HG03159 (cell line): Measurements from ENCODE around the gene ASPN.
A peak's percentile ranks its signal among the peaks of the same experiment; 100 is the strongest.
"Not testable (repeated sequence)": the region's sequence is repeated elsewhere in the genome, so short reads cannot be mapped to it uniquely, and the experiment has no call there.

ENCODE experiments used
- ATAC-seq: cut with Tn5 transposase; IDR thresholded peaks from one replicate; pipeline ENCODE4 v1.9.1; 2021; ENCODE audit warnings: mild to moderate bottlenecking, moderate library complexity; ENCODE audit not compliant: unreplicated experiment

Gene ASPN

DNA sequence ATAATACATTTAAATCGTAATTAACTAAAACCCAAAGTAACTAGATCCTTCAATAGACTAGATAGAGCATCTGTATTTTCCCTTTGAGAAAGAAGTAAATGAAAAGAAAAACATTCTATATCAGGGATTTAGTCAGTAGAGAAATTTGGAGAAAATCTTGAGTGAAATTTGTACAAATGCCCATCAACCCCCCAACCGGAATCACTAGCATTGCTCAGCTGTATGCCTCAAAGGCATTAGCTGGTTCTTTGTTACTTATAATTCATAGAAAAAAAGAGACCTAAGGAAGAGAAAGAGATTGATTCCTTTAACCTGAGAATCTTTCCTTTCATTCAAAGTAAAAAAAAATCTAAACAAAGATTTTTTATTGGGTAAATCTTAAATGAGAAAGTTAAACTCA, 58.7 kb downstream of the ASPN start:
- no peak for ATAC-seq

DNA sequence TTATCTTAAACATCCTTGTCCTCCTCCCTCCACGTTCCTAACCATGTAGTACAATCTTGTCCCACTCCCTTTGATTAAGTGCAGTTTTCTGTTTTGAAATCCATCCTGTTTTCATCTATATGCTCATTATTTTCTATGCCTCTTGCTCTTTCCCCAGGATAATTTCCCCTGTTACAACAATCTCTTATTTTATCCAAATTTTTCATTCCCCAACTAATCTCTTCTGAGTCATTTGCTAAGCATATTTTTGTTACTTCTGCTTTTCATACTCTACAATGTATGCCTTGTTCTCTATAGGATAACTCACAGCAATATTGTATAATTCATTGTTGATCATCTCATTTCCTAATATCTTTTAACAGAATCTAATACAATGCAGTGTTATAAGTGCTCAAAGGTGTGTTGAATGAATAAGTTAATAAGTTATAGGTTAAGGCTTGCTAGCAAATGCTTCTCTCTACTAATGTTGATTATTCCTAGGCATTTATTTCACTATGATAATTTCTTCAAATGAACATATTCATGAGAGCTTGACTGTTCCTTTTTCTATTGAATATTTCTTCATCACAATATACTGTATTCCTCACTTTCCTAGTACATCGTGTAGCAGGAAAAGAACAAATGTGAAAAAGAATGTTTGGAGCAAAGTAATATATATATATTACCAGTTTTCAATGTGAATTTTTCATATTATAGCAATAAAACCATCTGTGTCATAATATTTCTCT, 59.5 kb downstream of the ASPN start:
- no peak for ATAC-seq

DNA sequence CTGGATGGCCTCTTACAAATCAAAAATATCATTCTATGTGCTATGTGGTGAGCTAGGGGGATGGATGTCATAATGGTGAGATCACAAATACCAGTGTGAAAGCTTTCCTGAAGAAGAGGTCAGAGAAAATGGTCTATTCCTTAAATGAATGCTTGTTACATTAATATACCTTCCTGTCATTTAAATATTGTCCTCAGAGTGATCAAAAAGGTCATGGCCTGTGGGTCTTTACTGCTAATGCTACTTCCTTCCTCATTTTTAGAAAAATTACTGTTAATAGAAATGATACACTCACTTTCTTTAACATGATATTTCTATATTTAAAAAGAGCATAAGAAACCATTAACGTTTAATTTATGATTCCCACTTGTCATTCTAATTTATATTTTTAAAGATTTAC, 67.7 kb downstream of the ASPN start:
- ATAC-seq = no peak

DNA sequence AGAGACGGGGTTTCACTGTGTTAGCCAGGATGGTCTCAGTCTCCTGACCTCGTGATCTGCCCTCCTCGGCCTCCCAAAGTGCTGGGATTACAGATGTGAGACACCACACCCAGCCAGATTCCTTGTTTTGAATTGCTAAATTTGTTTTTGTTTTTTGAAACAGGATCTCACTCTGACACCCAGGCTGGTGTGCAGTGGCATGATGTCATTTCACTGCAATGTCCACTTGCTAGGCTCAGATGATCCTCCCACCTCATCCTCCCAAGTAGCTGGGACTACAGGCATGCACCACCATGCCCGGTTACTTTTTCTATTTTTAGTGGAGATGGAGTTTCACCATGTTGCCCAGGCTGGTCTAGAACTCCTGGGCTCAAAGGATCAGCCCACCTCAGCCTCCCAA, 71.1 kb downstream of the ASPN start:
- not testable (repeated sequence) for ATAC-seq

DNA sequence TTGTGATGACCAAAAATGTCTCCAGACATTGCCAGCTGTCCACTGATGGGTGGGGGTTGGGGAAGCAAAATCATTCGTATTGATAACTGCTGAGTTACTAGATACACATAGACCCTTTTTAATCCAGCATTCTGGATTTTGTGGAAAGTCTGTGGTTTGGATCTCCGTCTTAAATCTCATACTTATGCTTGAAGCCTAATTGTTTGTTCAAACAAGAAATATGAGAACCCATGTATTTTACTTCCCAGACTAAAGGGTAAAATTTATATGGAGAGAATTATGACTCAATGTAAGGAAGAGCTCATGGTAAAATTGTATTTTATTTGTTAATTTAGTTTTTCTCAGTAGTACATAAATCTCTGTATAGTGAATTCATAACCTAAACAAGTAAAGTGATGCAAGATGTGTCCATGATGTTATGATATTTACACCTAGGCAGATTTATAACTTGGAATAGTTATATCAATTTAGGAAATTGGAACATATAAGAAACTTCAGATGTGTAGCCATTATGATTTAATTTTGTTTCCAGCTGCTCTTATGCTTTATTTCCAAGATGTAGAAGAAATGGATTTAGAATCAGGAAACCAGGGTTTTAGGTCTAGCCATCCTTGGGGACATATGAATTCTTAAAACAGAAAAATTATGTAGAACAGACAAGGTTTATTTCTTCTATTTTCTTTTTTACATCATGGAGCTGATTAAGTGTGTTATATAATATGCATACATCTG, 73.4 kb downstream of the ASPN start:
- no peak for ATAC-seq

DNA sequence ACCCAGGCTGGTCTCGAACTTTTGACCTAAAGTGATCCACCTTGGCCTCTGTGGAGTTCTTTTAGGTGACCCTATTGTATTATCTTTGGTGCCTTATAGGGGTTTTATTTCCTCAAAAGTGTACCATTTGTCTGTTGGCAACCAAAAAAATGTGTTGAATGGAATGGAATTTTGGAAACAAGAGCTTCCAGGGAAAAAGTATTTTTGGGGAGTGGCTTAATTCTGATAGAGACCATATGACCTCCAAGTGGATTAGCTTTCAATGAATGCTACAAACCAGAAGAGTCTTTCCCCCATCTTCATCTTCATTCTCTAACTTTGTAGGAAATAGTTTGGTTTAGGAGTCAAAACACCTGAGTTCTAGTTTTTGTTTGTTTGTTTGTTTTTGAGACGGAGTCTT, 74.5 kb downstream of the ASPN start:
- ATAC-seq = no peak

DNA sequence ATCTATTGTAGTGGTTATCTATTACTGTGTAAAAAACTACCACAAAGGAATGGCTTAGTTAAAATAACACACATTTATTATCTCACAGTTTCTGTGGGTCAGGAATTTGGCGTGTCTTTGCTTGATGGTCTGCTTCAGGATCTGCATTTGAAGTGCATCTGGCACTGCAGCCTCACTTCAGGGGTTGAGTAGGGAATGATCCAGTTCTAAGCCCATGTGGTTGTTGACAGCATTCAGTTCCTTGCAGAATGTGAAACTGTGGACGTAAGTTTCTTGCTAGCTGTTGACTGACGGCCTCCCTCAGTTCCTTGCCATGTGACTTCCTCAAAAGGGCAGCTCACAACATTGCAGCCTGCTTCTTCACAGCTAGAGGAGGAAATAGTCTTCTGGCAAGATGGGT, 75.8 kb downstream of the ASPN start:
- ATAC-seq = peak; percentile 79
